ENCODE data around the gene SLC7A6. TPM values are rescaled to one million over a fixed set of nuclear protein-coding genes. Genes with fewer than 3 reads are reported as not detected.
A peak's percentile ranks its signal among the peaks of the same experiment; 100 is the strongest.

Gene SLC7A6
- total and polyA plus RNA-seq, 2 of the 13 experiments (the other 11 are each of a cell fraction or from before 2014, with no cell fraction given): 35.8 to 70.8 TPM

- no peak for TF ChIP-seq PRDM15 (CRISPR knock-in tag; IDR thresholded peaks at IDR 0.05)
- no peak for TF ChIP-seq ZNF646 (CRISPR knock-in tag; IDR thresholded peaks at IDR 0.05)
- TF ChIP-seq DDIT3 (CRISPR knock-in tag; IDR thresholded peaks at IDR 0.05): no peak
- no peak for TF ChIP-seq SNAPC2 (CRISPR knock-in tag; IDR thresholded peaks at IDR 0.05)
- no peak for TF ChIP-seq ZNF556 (CRISPR knock-in tag; IDR thresholded peaks at IDR 0.05; ENCODE audit: borderline replicate concordance)
- TF ChIP-seq DNMT3B (CRISPR knock-in tag; conservative IDR thresholded peaks at IDR 0.05): no peak
- TF ChIP-seq TAF15 (IDR thresholded peaks at IDR 0.05; ENCODE audit: low read depth, low read length, poor library complexity, severe bottlenecking): peak; percentile 53
- no peak for TF ChIP-seq SRSF9 (IDR thresholded peaks at IDR 0.05; ENCODE audit: borderline replicate concordance, insufficient read depth, low read depth, low read length, poor library complexity, severe bottlenecking)
- TF ChIP-seq ZNF879 (CRISPR knock-in tag; IDR thresholded peaks at IDR 0.05): no peak; the same call in 1 of the 2 replicates
- TF ChIP-seq DMTF1 (CRISPR knock-in tag; IDR thresholded peaks at IDR 0.05): no peak
- TF ChIP-seq ZNF230 (CRISPR knock-in tag; IDR thresholded peaks at IDR 0.05): no peak
- no peak for TF ChIP-seq FOXP1 (IDR thresholded peaks at IDR 0.05)
- TF ChIP-seq FOXP1 (CRISPR knock-in tag; IDR thresholded peaks at IDR 0.05): peak; percentile 68
- peak; percentile 94 for TF ChIP-seq ZC3H13 (CRISPR knock-in tag; IDR thresholded peaks at IDR 0.05)
- peak; percentile 76; the same call in 1 of the 2 replicates for TF ChIP-seq YEATS4 (CRISPR knock-in tag; IDR thresholded peaks at IDR 0.05; ENCODE audit: borderline replicate concordance)
- TF ChIP-seq EZH2 (conservative IDR thresholded peaks at IDR 0.05; ENCODE audit: low read depth, low read length): no peak
These were observed 26.9 kb upstream of the SLC7A6 start (continued) for GRCh38 chr16:68237243-68238028.
